Left kidney (tissue), 2 donors: ENCODE data around the gene PPRC1. TPM values are rescaled to one million over a fixed set of nuclear protein-coding genes. Genes with fewer than 3 reads are reported as not detected.

Experiments used
- DNase-seq: peaks from one replicate; pipeline ENCODE4 v3.0.0-alpha.2; 2013
- polyA plus RNA-seq: library from polyadenylated mRNA; unstranded; fragments of 120-200 nt; gene quantifications from one replicate; pipeline ENCODE4 v1.2.1, GENCODE V29; 2013; ENCODE audit not compliant: insufficient read length

Gene PPRC1
- polyA plus RNA-seq, 1 donor: 40.8 TPM

- no peak for DNase-seq
Observed at GRCh38 chr10:102118867-102119266, 14.0 kb upstream of the PPRC1 start.

DNA sequence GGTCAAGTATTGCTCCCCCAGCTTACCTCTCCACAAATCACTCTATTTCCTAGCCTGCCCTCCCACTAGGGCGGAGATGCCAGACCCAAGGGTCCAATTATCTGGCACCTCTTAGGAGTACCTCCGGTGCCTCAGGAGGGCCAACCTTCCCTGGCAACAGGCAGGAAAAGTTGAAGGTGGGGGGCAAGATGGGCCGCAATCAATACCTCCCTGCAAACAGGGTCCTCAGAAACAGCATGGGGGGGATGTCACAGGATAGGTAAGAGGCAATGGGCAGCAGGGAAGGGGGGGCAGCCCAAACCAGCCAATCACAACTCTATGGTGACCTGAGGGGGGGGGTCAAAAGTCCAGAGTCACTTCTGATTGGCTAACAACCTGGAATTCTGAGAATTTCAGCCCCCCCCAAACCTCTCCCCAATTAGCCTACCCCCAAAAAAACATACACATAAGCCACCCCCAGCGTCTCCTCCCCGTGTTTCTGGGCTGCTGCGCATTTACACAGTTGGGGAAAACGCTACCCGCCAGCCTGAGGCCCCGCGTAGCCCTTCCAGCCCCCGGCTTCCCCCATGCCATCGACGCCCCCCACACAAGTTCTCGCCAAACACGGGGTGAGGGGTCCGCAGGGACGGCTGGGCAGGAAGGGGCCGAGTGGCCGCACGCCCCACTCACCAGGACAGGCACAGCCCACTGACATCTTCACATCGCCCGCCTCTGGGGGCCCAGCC lies 13.3 kb upstream of the PPRC1 start:
- DNase-seq: no peak

DNA sequence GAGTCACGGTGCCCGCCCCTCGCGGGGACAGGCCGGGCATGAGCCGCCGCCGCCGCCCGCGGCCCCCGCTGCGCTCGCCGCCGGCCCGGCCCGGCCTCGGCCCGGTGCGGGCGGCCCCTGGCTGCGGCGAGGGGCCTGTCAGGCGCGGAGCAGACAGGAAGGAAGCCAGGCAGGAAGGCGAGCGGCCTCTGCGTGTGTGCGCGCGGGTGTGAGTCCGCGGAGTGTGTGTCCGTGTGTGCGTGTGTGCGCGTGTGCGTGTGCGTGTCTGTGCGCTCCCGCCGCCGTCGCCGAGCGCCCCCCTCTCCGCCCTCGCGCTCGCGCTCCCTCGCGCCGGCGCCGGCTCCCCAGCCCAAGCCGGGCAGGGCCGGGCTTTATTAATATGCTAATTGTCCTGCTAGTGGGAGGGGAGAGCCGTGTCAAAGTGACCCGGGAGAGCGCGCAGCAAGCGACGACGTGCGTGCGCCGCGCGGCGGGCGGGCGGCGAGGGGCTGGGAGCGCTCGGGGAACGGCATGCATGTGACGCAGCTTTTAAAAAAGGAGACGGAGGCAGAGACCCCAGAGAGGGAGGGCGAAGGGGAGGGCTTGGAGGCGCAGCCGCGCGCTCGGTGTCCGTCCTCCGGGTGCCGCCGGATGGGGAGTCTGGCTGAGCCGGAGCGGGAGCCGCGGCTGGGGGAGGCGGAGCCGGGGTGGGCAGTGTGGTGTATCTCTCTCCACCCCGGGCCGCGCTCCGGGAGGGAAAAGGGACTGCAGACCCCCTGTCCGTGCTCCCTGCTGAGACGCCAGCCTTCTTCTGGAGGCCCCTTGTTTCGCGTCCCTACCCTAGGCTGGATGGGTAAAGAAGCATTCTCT lies 12.5 kb upstream of the PPRC1 start, which contains the start of gene LDB1:
Gene LDB1 (minus strand): TSS at position 227 of the 849 bp plus-strand sequence. CDS start 258 bp downstream, outside the sequence.
- peak; percentile 87 for DNase-seq

GRCh38 chr10:102120991-102121738 lies 11.7 kb upstream of the PPRC1 start:
- peak; percentile 91 for DNase-seq

- DNase-seq: no peak
Observed at GRCh38 chr10:102121739-102122372, 11.0 kb upstream of the PPRC1 start.

- DNase-seq: no peak
Observed at GRCh38 chr10:102122450-102122849, 10.4 kb upstream of the PPRC1 start.

DNA sequence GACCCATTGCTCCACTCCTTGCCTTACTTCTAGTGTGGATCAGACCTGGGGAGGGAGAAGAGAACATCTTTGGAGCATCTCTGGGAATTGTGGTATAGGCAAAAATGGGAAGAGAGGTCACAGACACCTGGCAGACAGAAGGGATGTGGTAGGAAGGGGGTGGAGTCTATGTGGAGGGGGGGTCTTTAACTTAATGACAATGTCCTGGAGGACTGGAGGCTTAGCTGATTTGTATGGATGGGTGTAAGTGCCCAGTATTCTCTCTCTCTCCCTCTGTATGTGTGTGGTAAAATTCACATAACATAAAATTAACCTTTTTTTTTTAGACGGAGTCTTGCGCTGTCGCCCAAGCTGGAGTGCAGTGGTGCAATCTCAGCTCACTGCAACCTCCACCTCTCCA lies 9.6 kb upstream of the PPRC1 start:
- no peak for DNase-seq

DNA sequence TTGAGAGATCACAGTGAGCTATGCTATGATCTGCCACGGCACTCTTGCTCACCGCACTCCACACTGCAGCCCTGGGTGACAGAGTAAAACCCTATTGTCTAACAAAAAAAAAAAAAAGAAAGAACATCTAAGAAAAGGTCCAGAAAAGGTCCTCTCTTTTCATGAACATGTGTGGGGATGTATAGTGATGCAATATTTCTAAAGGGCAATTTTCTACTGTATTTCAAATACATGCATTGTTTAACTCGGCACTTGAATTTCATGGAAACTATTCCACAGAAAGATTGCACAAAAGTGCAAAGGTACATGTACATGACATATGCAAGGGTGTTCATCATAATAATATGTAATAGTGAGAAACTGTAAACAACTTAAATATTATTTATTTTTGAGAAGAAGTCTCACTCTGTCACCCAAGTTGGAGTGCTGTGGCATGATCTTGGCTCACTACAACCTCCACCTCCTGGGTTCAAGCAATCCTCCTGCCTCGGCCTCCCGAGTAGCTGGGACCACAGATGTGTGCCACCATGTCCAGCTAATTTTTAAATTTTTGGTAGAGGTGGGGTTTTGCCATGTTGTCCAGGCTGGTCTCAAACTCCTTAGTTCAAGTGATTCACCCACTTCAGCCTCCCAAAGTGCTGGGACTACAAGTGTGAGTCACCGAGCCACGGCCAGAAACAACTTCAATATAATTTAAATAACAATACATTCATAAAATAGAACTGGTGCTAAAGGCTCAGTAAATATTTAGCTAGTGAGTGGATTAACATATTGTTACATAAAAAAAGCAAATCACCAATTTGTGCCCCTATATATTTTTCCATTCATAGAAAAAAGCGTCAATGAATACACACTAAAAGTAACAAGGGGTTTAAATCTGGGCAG lies 1.3 kb upstream of the PPRC1 start:
- DNase-seq: no peak

- no peak for DNase-seq
Observed at GRCh38 chr10:102132193-102132562, 662 bp upstream of the PPRC1 start.

DNA sequence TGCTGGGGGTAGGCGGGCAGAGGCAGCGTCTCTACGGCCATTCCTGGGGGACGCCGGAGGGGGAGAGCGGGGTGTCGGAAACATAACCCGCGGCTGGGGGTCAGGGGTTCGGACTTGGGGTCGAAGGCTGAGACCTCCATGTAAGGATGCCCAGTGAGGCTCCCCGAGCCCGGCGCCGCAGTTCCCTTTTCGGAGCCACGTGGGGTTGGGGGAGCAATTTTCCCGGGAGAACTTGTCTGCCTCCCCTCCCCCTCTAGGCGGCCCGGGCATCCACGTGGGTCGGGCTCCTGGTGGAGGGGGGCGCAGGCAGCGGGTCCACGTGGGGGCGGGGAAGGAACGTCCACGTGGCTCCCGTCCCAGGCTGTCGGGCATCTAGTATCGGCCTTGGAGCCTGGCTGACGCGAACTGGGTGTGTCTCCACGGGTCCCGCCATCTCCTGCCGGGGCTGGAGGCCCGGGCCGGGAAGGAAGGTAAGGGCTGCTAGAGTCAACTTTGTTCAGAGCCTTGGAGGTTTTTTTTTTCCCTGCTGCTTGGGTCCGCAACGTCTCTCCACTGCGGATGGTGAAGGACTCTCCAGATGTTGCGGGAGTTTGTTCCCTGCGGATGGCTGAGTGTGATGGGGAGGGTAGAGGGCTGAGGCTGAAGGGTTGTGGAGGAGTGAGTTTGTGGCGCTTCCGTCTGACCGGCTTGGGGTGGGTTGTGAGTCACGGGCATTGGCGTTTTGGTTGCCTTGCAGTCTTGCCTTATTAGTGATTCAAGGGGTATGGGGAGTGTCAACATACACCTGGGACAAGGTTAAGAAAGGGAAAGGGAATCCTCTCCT lies 744 bp downstream of the PPRC1 start:
- DNase-seq: no peak

- no peak for DNase-seq
Observed at GRCh38 chr10:102134416-102134815, 1.6 kb downstream of the PPRC1 start.

GRCh38 chr10:102135956-102136526 lies 3.2 kb downstream of the PPRC1 start:
- no peak for DNase-seq

GRCh38 chr10:102139281-102140110 lies 6.7 kb downstream of the PPRC1 start:
- no peak for DNase-seq

DNA sequence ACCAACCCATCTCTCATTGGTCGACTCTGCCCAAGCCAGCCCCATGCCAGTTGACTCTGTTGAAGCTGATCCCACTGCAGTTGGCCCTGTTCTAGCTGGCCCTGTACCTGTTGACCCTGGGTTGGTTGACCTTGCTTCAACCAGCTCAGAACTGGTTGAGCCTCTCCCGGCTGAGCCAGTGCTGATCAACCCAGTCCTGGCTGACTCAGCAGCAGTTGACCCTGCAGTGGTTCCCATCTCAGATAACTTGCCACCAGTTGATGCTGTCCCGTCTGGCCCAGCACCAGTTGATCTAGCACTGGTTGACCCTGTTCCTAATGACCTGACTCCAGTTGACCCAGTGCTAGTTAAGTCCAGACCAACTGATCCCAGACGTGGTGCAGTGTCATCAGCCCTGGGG lies 7.4 kb downstream of the PPRC1 start:
- DNase-seq: no peak

GRCh38 chr10:102140913-102141540 lies 8.2 kb downstream of the PPRC1 start:
- DNase-seq: no peak

GRCh38 chr10:102141583-102142107 lies 8.8 kb downstream of the PPRC1 start:
- DNase-seq: no peak

DNA sequence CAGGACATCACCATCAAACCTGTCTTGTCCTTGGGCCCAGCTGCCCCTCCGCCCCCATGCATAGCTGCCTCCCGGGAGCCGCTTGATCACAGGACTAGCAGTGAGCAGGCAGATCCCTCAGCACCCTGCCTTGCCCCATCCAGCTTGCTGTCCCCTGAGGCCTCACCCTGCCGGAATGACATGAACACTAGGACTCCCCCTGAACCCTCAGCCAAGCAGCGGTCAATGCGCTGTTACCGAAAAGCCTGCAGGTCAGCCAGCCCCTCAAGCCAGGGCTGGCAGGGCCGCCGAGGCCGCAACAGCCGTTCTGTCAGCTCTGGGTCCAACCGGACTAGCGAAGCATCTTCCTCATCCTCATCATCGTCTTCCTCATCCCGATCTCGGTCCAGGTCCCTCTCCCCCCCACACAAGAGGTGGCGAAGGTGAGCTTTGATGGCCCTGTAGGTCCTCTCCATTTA lies 14.2 kb downstream of the PPRC1 start:
- no peak for DNase-seq

DNA sequence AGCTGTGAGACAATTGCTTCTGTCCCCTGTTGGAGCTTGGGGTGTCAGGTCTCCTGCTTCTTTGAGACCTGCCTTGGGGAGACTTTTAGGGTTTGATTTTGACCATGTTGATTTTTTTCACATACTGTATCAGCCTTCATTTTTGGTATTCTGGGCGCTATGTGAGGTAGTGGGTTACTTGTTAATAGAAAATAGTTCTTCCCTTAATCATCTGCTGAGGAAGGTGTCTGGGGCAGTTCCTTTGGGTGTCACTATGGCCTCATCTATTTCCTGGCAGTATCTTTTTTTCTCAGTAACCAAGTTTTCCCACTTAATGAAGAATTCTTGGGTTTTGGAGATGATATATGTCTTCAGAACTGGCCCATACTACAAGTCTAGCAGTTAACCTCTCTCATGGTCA lies 14.7 kb downstream of the PPRC1 start:
- no peak for DNase-seq
